ENCODE data around the gene MOGAT1. TPM values are rescaled to one million over a fixed set of nuclear protein-coding genes. Genes with fewer than 3 reads are reported as not detected.

The MOGAT1 gene
- total and polyA plus RNA-seq, 2 of the 8 experiments (the other 6 are each of a cell fraction or from before 2014, with no cell fraction given) = 0.11 to 0.67 TPM

DNA sequence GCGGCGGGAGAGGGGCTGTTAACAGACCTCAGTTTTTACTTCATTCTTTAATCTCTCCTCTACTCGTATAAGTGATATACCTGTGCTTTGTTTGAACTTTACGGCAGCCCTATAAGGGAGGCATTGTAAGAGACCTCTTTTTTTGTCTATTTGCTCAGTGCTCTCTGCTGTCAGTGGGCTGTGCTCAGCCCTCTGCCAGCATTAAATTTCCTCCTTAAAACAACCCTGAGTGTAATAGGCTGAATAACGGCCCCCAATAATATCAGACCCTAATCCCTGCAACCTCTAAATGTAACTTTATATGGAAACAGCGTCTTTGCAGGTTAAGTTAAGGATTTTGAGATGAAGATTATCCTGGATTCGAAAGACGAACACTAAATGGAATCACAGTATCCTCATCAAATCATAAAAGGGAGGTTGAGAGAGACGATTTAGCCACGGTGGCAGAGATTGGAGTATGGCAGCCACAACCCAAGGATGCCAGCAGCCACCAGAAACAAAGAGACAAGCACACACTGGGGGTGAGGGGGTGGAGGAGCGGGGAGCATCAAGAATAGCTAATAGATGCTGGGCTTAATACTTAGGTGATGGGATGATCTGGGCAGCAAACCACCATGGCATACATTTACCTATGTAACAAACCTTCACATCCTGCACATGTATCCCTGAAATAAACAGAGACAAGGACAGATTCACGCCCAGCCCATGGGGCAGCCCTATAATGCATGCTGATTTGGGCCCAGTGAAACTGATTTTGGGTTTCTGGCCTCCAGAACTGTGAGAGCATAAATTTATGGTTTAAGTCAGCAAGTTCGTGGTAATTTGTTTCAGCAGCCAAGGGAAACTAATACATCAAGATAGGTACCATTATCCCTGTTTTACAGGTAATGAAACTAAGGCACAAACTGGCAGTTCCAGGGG lies 14.7 kb upstream of the MOGAT1 start:
- POLR2A ChIA-PET (ENCODE audit: partially characterized antibody) = interaction anchor here (1.0 to 2.4 kb wide), 2 partner anchors 13 to 15 kb away, joined by 4 to 7 read pairs; partner anchors contain the start of gene MOGAT1
- 28% methylated on average over 13 of the region's 13 CpGs; no CpG with 5 or more reads in 1 of the 2 experiments for WGBS, 2 experiments (ENCODE audit: extremely low coverage in 1 of 2, insufficient coverage in 1 of 2, insufficient read length in 1 of 2, insufficient replicate concordance in 2 of 2, low coverage in 1 of 2, low lambda C conversion rate in 2 of 2, missing lambda C conversion rate in 1 of 2)
- H3K27ac ChIP-seq (ENCODE audit: low read depth, low read length) = peak overlapping the region; percentile 98; the same call in 1 of the 2 replicates

More for the DNA sequence above, 14.7 kb upstream of the MOGAT1 start:
- H3K9ac ChIP-seq (replicated peaks in 1 of 4; ENCODE audit: extremely low read depth in 1 of 4, low read depth in 3 of 4, low read length in 3 of 4) = peak overlapping the region; percentile 72 to 97 (median 94)
- H2AFZ ChIP-seq (ENCODE audit: low read length) = no peak overlapping the region; the same call in 1 of the 2 replicates
- H3K4me3 ChIP-seq (ENCODE audit: extremely low read depth in 1 of 4, insufficient read depth in 2 of 4, low read depth in 3 of 4, low read length in 4 of 4) = peak overlapping the region; percentile 81 to 99 (median 94)
- no peak for FAIRE-seq
- H4K20me1 ChIP-seq (replicated peaks in 1 of 2; ENCODE audit: control insufficient read depth in 1 of 2, insufficient read depth in 2 of 2, low read length in 2 of 2) = peaks cover 0 to 5% of the 10 kb centered on the region in 2 experiments
- H2AK5ac ChIP-seq (ENCODE audit: low read depth, low read length) = 0 out of 2 replicates have a peak overlapping the region, but pooled peaks have one; percentile 18
- H3K23ac ChIP-seq (ENCODE audit: insufficient read length) = no peak overlapping the region
- H3K4ac ChIP-seq (replicated peaks; ENCODE audit: insufficient read length, low read depth, low read length) = peak overlapping the region; percentile 27
- no peaks in the 10 kb centered on the region for H3K27me3 ChIP-seq (replicated peaks in 1 of 4; ENCODE audit: control insufficient read depth in 3 of 4, extremely low read depth in 1 of 4, insufficient read depth in 3 of 4, low read length in 3 of 4)
- no peak overlapping the region for H2BK20ac ChIP-seq (ENCODE audit: low read length)
- no peak overlapping the region for H3K56ac ChIP-seq (replicated peaks; ENCODE audit: insufficient read length, low read depth, low read length)
- H4K5ac ChIP-seq (ENCODE audit: insufficient read length, low read depth, low read length) = peak overlapping the region; percentile 28
- CTCF ChIA-PET (ENCODE audit: partially characterized antibody) = interaction anchor here (1.2 to 1.9 kb wide), 2 partner anchors 14 to 247 kb away, joined by 3 to 8 read pairs; partner anchors contain the start of gene MOGAT1
- H2BK5ac ChIP-seq (ENCODE audit: low read depth, low read length) = 0 out of 2 replicates have a peak overlapping the region, but pooled peaks have one; percentile 9
- H3K36me3 ChIP-seq (ENCODE audit: control insufficient read depth in 2 of 4, insufficient read depth in 4 of 4, low read length in 3 of 4) = 0 out of 8 replicates have a peak, but pooled peaks cover 0 to 2% (median 0%) of the 10 kb centered on the region in 4 experiments
- H3K79me2 ChIP-seq (ENCODE audit: control insufficient read depth in 1 of 2, insufficient read depth in 2 of 2, low read length in 2 of 2) = peaks cover 5 to 50% of the 10 kb centered on the region in 2 experiments
- no peak overlapping the region; the same call in 1 of the 2 replicates for H2BK12ac ChIP-seq (ENCODE audit: low read depth, low read length)
- no peak overlapping the region for H3K14ac ChIP-seq (ENCODE audit: insufficient read length)
- H4K8ac ChIP-seq (ENCODE audit: extremely low read depth, insufficient read depth, low read length) = no peak overlapping the region
- DNase-seq (ENCODE audit: low read depth in 1 of 2, low spot score in 2 of 2) = no peak
- TF ChIP-seq SAP30 (IDR thresholded peaks at IDR 0.05; ENCODE audit: insufficient read depth, insufficient replicate concordance, low read length) (peak; percentile 57), PHF8 (conservative IDR thresholded peaks at IDR 0.05; ENCODE audit: low read depth, low read length) (peak; percentile 52), POLR2A (IDR thresholded peaks at IDR 0.05; ENCODE audit: control extremely low read depth in 1 of 2, low read depth in 2 of 2, low read length in 2 of 2) (no peak), TAF1 (IDR thresholded peaks at IDR 0.05; ENCODE audit: low read depth, low read length) (0 out of 2 replicates have a peak, but pooled peaks have one; percentile 10), SIRT6 (IDR thresholded peaks at IDR 0.05; ENCODE audit: low read length) (no peak)
- H4K91ac ChIP-seq (replicated peaks; ENCODE audit: insufficient read length, low read length) = no peak overlapping the region
- H2BK15ac ChIP-seq (ENCODE audit: low read length) = no peak overlapping the region
- H3K23me2 ChIP-seq (ENCODE audit: low read depth, low read length) = peaks cover 4% of the 10 kb centered on the region
- peaks cover 0 to 3% (median under 1%) of the 10 kb centered on the region in 4 experiments; a peak in 2 of 7 replicates for H3K4me1 ChIP-seq (replicated peaks in 1 of 4; ENCODE audit: control insufficient read depth in 3 of 4, insufficient read depth in 4 of 4, low read length in 3 of 4)
- peak overlapping the region; percentile 36 for H3K18ac ChIP-seq (ENCODE audit: extremely low read depth, low read length)
- no peak overlapping the region for H2BK120ac ChIP-seq (replicated peaks; ENCODE audit: low read depth, low read length)
- no peaks in the 10 kb centered on the region for H3K9me3 ChIP-seq (ENCODE audit: insufficient read depth in 2 of 2, low read depth in 1 of 2, low read length in 1 of 2)
- peaks cover 2% of the 10 kb centered on the region; the same call in 1 of the 2 replicates for H3K79me1 ChIP-seq (ENCODE audit: low read depth, low read length)
- H3K4me2 ChIP-seq (ENCODE audit: insufficient read depth in 1 of 2, low read depth in 2 of 2, low read length in 2 of 2) = peak overlapping the region; percentile 83 to 90
